ENCODE results near the gene AGRN. TPM values are rescaled to one million over a fixed set of nuclear protein-coding genes. Genes with fewer than 3 reads are reported as not detected.

The AGRN gene
- total RNA-seq, 4 donors from 2014 or later = 68.3 to 147 (median 129) TPM

DNA sequence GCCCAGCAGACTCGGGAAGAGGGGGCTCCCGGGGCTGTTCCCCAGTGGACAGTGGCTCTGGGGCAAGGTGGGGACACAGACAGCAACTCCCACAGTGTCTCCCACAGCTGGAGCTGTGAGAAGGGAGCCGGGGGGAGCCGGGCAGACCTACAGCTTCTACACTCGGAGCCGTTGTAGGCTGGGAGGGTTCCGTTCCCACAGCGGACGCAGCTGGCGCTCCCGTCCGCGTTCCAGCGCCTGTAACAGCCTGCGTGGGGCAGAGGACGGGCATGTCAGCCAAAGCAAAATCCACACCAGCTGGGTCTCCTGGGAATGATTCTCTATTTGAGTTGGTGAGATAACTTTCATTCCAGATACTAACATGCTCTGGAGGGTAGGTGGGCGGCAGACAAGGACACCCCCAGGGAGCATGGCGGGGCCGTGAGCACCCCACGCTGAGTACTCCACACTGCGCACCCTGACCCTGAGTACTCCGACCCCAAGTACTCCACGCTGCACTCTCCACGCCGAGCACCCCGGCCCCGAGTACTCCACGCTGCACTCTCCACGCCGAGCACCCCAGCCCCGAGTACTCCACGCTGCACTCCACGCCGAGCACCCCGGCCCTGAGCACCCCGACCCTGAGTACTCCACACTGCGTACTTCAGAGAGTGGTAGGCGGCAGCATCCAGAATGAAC lies 67.6 kb downstream of the AGRN start:
- no peak for TF ChIP-seq POLR2A (IDR thresholded peaks at IDR 0.05)
- TF ChIP-seq, protein P1, sequence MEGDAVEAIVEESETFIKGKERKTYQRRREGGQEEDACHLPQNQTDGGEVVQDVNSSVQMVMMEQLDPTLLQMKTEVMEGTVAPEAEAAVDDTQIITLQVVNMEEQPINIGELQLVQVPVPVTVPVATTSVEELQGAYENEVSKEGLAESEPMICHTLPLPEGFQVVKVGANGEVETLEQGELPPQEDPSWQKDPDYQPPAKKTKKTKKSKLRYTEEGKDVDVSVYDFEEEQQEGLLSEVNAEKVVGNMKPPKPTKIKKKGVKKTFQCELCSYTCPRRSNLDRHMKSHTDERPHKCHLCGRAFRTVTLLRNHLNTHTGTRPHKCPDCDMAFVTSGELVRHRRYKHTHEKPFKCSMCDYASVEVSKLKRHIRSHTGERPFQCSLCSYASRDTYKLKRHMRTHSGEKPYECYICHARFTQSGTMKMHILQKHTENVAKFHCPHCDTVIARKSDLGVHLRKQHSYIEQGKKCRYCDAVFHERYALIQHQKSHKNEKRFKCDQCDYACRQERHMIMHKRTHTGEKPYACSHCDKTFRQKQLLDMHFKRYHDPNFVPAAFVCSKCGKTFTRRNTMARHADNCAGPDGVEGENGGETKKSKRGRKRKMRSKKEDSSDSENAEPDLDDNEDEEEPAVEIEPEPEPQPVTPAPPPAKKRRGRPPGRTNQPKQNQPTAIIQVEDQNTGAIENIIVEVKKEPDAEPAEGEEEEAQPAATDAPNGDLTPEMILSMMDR (IDR thresholded peaks at IDR 0.05) = no peak
- 95 to 96% methylated on average over 23 to 37 of the region's 38 CpGs for WGBS, 2 donors
- Histone ChIP-seq H3K36me3 (no peaks in the 10 kb centered on the region), H3K4me1 (no peaks in the 10 kb centered on the region), H3K4me3 (replicated peaks in 1 of 3) (no peak overlapping the region), H3K9me3 (no peaks in the 10 kb centered on the region), H3K27ac (no peak overlapping the region), H3K27me3 (no peaks in the 10 kb centered on the region)
- intact Hi-C loops (cut with DNase I) = no loop called here
- DNase-seq = no peak

DNA sequence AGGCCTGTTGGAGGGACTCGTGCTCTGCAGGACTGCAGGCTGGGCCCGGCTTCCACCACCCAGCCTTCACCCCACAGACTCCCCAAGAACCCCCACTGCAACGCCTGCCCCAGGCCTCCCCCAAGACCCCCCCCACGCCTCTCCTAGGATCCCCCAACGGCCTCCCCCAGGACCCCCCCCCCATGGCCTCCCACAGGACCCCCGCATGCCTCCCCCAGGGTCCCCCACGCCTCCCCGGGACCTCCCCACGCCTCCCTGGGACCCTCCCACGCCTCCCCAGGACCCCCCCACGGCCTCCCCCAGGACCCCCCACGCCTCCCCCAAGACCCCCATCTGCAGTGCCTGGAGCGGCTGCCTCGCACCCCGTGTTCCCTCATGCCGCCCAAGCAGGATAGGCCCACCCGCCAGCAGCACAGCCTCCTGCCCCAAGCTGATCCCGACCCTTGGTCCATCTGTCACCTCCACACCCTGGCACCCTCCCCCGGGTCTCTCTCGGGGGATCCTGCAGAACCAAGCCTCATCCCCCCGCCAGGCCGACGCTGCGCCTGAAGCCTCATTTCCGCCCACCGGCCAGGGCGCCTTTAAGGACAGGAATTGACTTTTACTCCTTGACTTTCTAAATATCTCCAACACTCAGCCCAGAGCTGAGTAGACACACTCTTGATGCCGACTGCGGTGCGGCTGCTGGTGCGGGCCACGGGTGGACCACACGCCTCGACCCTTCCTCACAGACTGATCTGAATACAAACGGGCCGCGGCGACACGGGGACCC lies 68.3 kb downstream of the AGRN start:
- intact Hi-C loops (cut with DNase I) = no loop called here
- Histone ChIP-seq H3K27ac (no peak overlapping the region), H3K36me3 (no peaks in the 10 kb centered on the region), H3K27me3 (no peaks in the 10 kb centered on the region), H3K4me1 (no peaks in the 10 kb centered on the region), H3K9me3 (no peaks in the 10 kb centered on the region), H3K4me3 (replicated peaks in 1 of 3) (no peak overlapping the region)
- no peak for DNase-seq
- WGBS, 2 donors = 93 to 94% methylated on average over 29 to 34 of the region's 39 CpGs
- TF ChIP-seq POLR2A (IDR thresholded peaks at IDR 0.05) = no peak
- TF ChIP-seq, protein P1 (IDR thresholded peaks at IDR 0.05) = no peak

DNA sequence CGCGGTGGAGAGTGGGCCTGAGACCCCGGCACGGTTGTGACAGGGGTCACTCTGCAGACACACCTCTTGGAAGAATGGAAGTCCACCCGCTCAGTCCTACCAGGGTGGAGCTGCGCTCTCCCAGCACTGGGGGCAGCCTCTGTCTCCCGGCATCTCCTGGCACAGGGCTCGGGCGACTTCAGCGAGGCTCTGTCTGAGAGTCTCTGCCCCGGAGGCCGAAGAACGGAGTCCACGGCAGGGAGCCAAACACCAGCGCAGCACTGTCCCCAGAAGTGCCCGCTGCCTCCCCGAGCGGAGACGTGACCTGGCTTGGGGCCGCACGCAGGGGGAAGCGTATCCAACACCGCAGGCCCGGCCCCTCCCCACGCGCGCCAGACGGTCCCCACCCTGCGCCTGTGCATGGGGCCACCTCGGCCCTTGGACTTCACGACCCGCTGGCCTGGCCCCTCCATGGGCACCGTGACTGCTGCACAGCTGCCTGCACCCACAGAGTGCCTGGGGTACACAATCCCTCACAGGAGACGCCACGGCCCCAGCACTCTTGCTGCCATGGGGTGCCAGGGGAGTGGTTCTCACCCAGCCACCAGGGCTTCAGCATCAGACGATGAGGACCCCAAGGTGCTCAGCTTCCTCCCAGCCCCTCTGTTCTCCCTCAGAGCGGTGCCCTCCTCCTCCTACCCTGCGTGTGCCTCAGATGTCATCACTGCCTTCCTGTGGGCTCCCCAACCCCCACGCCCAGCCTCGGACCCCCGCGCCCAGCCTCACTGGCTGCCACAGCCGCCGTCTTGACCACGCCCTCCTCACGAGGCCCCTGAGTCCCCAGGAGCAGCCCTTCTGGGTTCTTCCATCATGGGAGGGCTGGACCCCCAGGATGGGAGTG lies 69.1 kb downstream of the AGRN start:
- no peaks in the 10 kb centered on the region for H3K27me3 ChIP-seq
- H3K36me3 ChIP-seq = no peaks in the 10 kb centered on the region
- TF ChIP-seq, protein P1 (IDR thresholded peaks at IDR 0.05) = no peak
- no peak for TF ChIP-seq POLR2A (IDR thresholded peaks at IDR 0.05)
- intact Hi-C loops (cut with DNase I) = no loop called here
- no peak overlapping the region for H3K4me3 ChIP-seq (replicated peaks in 1 of 3)
- H3K27ac ChIP-seq = no peak overlapping the region
- DNase-seq = no peak
- no peaks in the 10 kb centered on the region for H3K4me1 ChIP-seq
- 91 to 94% methylated on average over 20 to 25 of the region's 46 CpGs for WGBS, 2 donors
- H3K9me3 ChIP-seq = no peaks in the 10 kb centered on the region

DNA sequence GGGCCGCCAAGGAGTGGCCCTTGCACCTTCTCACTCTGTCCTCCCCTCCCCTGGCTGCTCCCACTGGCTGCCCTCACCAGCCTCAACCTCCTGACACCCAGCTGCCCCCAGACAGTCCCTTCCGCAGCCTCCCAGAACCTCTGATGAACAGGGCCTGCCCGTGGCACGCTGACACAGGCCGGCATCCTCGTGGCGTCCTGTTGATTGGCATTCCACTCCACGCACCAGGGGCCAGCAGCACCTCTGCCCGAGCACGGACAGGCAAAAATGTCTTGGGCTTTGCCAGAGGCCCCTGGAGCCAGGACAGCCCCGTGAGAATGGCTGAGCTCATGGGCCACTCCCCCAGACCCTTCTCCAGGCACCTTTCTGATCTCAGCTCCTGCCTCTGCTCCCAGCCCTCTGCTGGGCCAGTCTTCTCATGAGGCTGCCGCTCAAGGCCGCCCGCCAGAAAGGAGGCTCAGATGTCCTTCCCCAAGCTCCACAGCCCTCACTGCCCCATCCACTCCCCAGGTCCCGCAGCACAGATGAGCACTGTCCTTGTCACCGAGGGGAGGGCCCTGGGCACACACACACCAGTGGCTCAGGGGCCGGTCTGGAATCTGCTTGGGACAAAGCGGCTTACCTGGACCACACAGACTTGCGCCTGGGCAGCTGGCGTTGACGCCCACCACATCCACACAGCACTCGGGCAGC lies 70.0 kb downstream of the AGRN start:
- Histone ChIP-seq H3K27ac (no peak overlapping the region), H3K4me3 (replicated peaks in 1 of 3) (no peak overlapping the region), H3K9me3 (no peaks in the 10 kb centered on the region), H3K27me3 (no peaks in the 10 kb centered on the region), H3K36me3 (no peaks in the 10 kb centered on the region), H3K4me1 (no peaks in the 10 kb centered on the region)
- DNase-seq = no peak
- WGBS, 2 donors = 93 to 94% methylated on average over 8 to 22 of the region's 22 CpGs
- TF ChIP-seq POLR2A (IDR thresholded peaks at IDR 0.05) = no peak
- intact Hi-C loops (cut with DNase I) = no loop called here

Measured in thyroid gland (tissue), 4 donors.